K562 (cell line): Measurements from ENCODE around the gene CALY. TPM values are rescaled to one million over a fixed set of nuclear protein-coding genes. Genes with fewer than 3 reads are reported as not detected.
A peak's percentile ranks its signal among the peaks of the same experiment; 100 is the strongest.

Source experiments
- ATF6 ChIP-seq: sonication (generic); formaldehyde crosslinking; IDR thresholded peaks from 2 replicates; pipeline ENCODE4 v1.4.0; 2020; ENCODE audit warnings: mild to moderate bottlenecking, missing genetic modification reagents
- FUS ChIP-seq: fragments of 200-400 bp; formaldehyde crosslinking; optimal IDR thresholded peaks from 2 replicates; pipeline ENCODE3; 2017; ENCODE audit warnings: low read depth, low read length
- KAT2B ChIP-seq: IDR thresholded peaks from one replicate; pipeline ENCODE4 v1.6.1; 2012; ENCODE audit warnings: low read depth, mild to moderate bottlenecking, control low read depth, inconsistent platforms, low read length, moderate library complexity
- KDM4B ChIP-seq, 2 experiments: fragments of 450-650 bp in 1 of 2; sonication (generic) in 1 of 2; IDR thresholded peaks; 2 replicates each; pipeline ENCODE4 v1.6.1; 2016 to 2017; ENCODE audit warnings: borderline replicate concordance in 2 of 2, antibody characterized with exemption in 1 of 2, low read depth in 1 of 2, mild to moderate bottlenecking in 1 of 2
- MAX ChIP-seq: sonication (generic); formaldehyde crosslinking; IDR thresholded peaks from 2 replicates; pipeline ENCODE4 v1.9.0; 2022; ENCODE audit warnings: mild to moderate bottlenecking, missing genetic modification reagents
- NR0B1 ChIP-seq: fragments of 450-650 bp; IDR thresholded peaks from one replicate; pipeline ENCODE4 v1.6.1; 2018; ENCODE audit warnings: mild to moderate bottlenecking, moderate library complexity; ENCODE audit not compliant: partially characterized antibody
- NRF1 ChIP-seq, 2 experiments: fragments of 450-650 bp; IDR thresholded peaks in 1 of 2; conservative IDR thresholded peaks in 1 of 2; 2 replicates each; pipeline ENCODE4 v1.6.1; 2014; ENCODE audit warnings: mild to moderate bottlenecking in 2 of 2
- RCOR1 ChIP-seq, 2 experiments: IDR thresholded peaks; 2 replicates each; pipeline ENCODE4 v1.6.1; 2012; ENCODE audit warnings: low read depth in 2 of 2, low read length in 2 of 2, borderline replicate concordance in 1 of 2, improper control_type of control experiment in 1 of 2
- RFX5 ChIP-seq: IDR thresholded peaks from 2 replicates; pipeline ENCODE4 v1.6.1; 2011; ENCODE audit warnings: low read depth, mild to moderate bottlenecking, improper control_type of control experiment, low read length
- SAFB2 ChIP-seq: fragments of 200-400 bp; formaldehyde crosslinking; IDR thresholded peaks from 2 replicates; pipeline ENCODE4 v1.6.1; 2018; ENCODE audit warnings: borderline replicate concordance, low read length, low read depth, moderate library complexity; ENCODE audit not compliant: severe bottlenecking
- SMARCC2 ChIP-seq: fragments of 450-650 bp; IDR thresholded peaks from 2 replicates; pipeline ENCODE4 v1.6.1; 2017; ENCODE audit warnings: antibody characterized with exemption, moderate library complexity, mild to moderate bottlenecking, low read depth
- SMC3 ChIP-seq: conservative IDR thresholded peaks from 2 replicates; pipeline ENCODE4 v1.6.1; 2011; ENCODE audit warnings: low read depth, low read length, improper control_type of control experiment; ENCODE audit not compliant: insufficient read depth
- TFAP4 ChIP-seq: sonication (generic); formaldehyde crosslinking; IDR thresholded peaks from 2 replicates; pipeline ENCODE4 v1.8.0; 2022; ENCODE audit warnings: missing genetic modification reagents, mild to moderate bottlenecking, moderate library complexity, borderline replicate concordance
- ZC3H4 ChIP-seq: sonication (generic); formaldehyde crosslinking; IDR thresholded peaks from 2 replicates; pipeline ENCODE4 v1.9.0; 2021; ENCODE audit warnings: missing genetic modification reagents, borderline replicate concordance
- ZNF124 ChIP-seq: sonication (generic); formaldehyde crosslinking; IDR thresholded peaks from 2 replicates; pipeline ENCODE4 v1.8.1; 2022; ENCODE audit warnings: missing genetic modification reagents
- ZNF175 ChIP-seq: fragments of 200-800 bp; sonication (Bioruptor generic); IDR thresholded peaks from 2 replicates; pipeline ENCODE4 v1.6.1; 2016; ENCODE audit warnings: low read depth, mild to moderate bottlenecking, missing genetic modification characterization, missing compliant biosample characterization
- ZNF583 ChIP-seq: fragments of 250-450 bp; sonication (Bioruptor Pico); IDR thresholded peaks from 2 replicates; pipeline ENCODE4 v1.4.0; 2020
- ZNF644 ChIP-seq: fragments of 200-800 bp; sonication (Bioruptor generic); IDR thresholded peaks from 2 replicates; pipeline ENCODE4 v1.6.1; 2016; ENCODE audit warnings: low read depth, missing genetic modification characterization, missing compliant biosample characterization
- polyA plus RNA-seq, 8 experiments: library from polyadenylated mRNA; depleted of rRNA in 4 of 8; stranded (reverse) in 5 of 8; unstranded in 3 of 8; fragments of >200 nt; fragmentation: Nextera tagmentation in 2 of 8; fragmentation: Illumina TruSeq in 1 of 8; extraction: Ambion mirVana in 2 of 8; extraction: Trizol in 1 of 8; gene quantifications; 2 replicates each; pipeline versions ENCODE4 v1.2.1 to v1.2.3, GENCODE V29; 2011 to 2014; ENCODE audit warnings: inconsistent platforms in 1 of 8, missing spikeins in 1 of 8
- total RNA-seq, 7 experiments: library from RNA; depleted of rRNA in 6 of 7; stranded (reverse); fragments of >200 nt in 6 of 7; fragmentation: Illumina TruSeq in 2 of 7; extraction: Trizol in 2 of 7; gene quantifications; 2 replicates each; pipeline versions ENCODE4 v1.2.1 to v1.2.3, GENCODE V29; 2011 to 2021; ENCODE audit warnings: low replicate concordance in 1 of 7

CALY gene
- total and polyA plus RNA-seq, 9 of the 15 experiments (the other 6 are each of a cell fraction or from before 2014, with no cell fraction given): not detected

DNA sequence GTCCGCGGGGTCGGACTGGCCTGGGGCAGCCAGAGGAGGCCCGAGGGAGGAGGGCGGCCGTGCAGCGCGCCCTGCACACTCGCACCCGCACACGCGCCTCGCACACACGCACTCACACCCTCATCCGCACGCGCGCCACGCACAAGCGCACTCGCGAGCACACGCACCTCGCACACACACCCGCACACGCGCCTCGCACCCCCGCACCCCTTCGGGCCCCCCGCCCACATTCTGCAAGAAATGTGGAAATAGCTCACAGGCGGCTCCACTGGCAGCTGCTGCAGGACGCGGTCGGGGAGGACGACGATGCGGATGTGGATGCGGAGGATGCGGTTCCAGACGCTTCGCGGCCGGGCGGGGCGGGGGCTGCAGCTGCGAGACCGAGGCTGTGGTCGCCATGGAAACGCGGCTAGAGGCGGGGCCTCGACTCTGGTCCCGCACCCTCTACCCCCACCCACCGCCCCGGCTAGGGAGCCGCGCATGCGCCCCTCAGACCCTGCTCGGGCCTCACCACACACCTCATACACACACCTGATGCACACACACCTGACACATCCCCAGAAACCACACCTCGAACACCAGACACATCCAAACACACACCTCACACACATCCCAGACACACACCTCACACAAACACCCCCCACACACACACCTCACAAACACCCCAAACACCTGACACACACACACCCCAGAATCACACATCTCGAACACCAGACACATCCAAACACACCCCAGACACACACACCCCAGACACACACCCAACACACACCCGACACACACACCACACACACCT lies at the start of gene CALY (continued):
- TF ChIP-seq ZNF583 (CRISPR knock-in tag) (no peak), RCOR1 (IDR thresholded peaks at IDR 0.05; ENCODE audit: borderline replicate concordance in 1 of 2, low read depth in 2 of 2, low read length in 2 of 2) (no peak), ATF6 (no peak), ZNF644 (tag) (no peak), SMARCC2 (no peak), MAX (CRISPR knock-in tag) (no peak), ZNF175 (CRISPR knock-in tag) (no peak), SAFB2 (no peak), TFAP4 (peak; percentile 44; the same call in 1 of the 2 replicates), NRF1 (conservative IDR thresholded peaks at IDR 0.05 in 1 of 2, IDR thresholded peaks at IDR 0.05 in 1 of 2) (peak; percentile 84 to 86), KDM4B (IDR thresholded peaks at IDR 0.05; ENCODE audit: borderline replicate concordance in 2 of 2, low read depth in 1 of 2) (no peak), FUS (no peak), ZC3H4 (CRISPR knock-in tag) (no peak), RFX5 (no peak), KAT2B (no peak), ZNF124 (CRISPR knock-in tag) (no peak), NR0B1 (no peak), SMC3 (no peak)
